HAP-1 (cell line): Measurements from ENCODE around the gene CUL4A.
A peak's percentile ranks its signal among the peaks of the same experiment; 100 is the strongest.

Experiments
- DNase-seq, 2 experiments: peaks; one replicate each; pipeline ENCODE4 v3.0.0-alpha.2; 2016 to 2020; ENCODE audit warnings: low spot score in 2 of 2
- H3K27me3 ChIP-seq: fragments of 250-450 bp; sonication (Bioruptor Pico); 2 replicates; pipeline ENCODE4 v1.5.1; 2020; ENCODE audit warnings: low read depth, mild to moderate bottlenecking, moderate library complexity
- H3K36me3 ChIP-seq: fragments of 250-450 bp; sonication (Bioruptor Pico); replicated peaks from 2 replicates; pipeline ENCODE4 v1.5.1; 2020; ENCODE audit warnings: mild to moderate bottlenecking
- H3K4me1 ChIP-seq: fragments of 250-450 bp; sonication (Bioruptor Pico); 2 replicates; pipeline ENCODE4 v1.5.1; 2020; ENCODE audit warnings: mild to moderate bottlenecking
- H3K4me3 ChIP-seq: fragments of 250-450 bp; sonication (Bioruptor Pico); 2 replicates; pipeline ENCODE4 v1.5.1; 2020; ENCODE audit warnings: mild to moderate bottlenecking, moderate library complexity
- H3K9me3 ChIP-seq: fragments of 250-450 bp; sonication (Bioruptor Pico); 2 replicates; pipeline ENCODE4 v1.5.1; 2020; ENCODE audit warnings: mild to moderate bottlenecking, moderate library complexity
- in situ Hi-C: fragments of 300-500 bp; cut with MboI; formaldehyde crosslinking; loops from 3 replicates; pipeline ENCODE4 v1.14.3; 2020; ENCODE audit warnings: low sequenced_read_pairs, inconsistent platforms, mixed read lengths

CUL4A gene

DNA sequence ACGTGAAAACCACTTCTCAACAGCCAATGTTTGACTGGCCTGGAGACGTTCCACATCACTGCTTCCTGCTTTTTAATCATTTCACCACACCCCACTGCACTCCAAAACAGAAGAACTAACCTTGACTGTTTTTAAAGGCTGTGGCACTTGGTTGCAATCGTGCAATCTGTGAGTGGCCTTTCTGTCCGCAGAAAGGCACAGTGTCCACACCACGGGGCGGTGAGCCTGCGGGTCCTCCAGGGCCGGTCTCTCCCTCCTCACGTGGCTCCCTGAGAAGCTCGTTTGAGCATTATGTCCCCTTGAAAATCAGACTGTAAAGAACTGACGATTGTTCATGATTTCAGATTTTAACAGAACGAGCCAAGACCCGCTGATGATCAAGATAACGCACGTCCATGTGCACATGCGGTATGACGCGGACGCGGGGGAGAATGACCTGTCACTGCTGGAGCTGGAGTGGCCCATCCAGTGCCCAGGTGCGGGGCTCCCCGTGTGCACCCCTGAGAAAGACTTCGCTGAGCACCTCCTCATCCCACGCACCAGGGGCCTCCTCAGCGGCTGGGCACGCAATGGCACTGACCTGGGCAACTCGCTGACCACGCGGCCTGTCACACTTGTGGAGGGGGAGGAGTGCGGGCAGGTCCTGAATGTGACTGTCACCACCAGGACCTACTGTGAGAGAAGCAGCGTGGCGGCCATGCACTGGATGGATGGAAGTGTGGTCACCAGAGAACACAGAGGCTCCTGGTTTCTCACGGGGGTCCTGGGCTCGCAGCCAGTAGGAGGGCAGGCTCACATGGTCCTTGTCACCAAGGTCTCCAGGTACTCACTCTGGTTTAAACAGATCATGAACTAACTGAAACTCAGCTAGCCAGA is 37.9 kb upstream of the CUL4A start:
- Histone ChIP-seq H3K9me3 (no peaks in the 10 kb centered on the region), H3K4me3 (no peak overlapping the region), H3K4me1 (no peaks in the 10 kb centered on the region), H3K36me3 (peaks cover 51% of the 10 kb centered on the region), H3K27me3 (no peaks in the 10 kb centered on the region)
- in situ Hi-C loops = no loop called here
- no peak for DNase-seq

DNA sequence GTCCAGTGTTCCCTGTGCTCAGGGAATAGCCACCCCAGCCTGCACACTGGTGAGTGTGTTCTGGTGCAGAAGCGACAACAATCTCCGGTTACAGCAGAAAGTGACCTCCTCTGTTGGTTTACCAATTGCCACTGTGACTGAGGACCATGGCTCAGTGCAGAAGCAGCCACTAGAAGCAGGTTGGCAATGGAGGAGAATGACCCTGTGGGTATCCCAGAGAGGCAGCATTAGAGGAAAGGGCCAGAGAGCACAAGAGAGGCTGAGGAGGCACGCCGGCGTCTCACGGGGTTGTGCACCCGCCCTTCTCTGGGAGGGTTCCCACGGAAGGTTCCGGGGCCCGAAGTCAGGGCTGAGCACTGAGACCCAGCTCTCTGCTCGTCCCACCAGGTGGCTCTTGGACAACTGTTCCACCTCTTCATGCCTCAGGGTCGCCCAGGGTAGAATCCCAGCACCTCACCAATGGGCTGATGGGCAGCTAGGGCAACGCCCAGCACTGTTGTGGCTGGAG is 36.9 kb upstream of the CUL4A start:
- H3K4me3 ChIP-seq = no peak overlapping the region
- in situ Hi-C loops = no loop called here
- no peak for DNase-seq
- H3K4me1 ChIP-seq = no peaks in the 10 kb centered on the region
- no peaks in the 10 kb centered on the region for H3K27me3 ChIP-seq
- peaks cover 59% of the 10 kb centered on the region for H3K36me3 ChIP-seq
- H3K9me3 ChIP-seq = no peaks in the 10 kb centered on the region

DNA sequence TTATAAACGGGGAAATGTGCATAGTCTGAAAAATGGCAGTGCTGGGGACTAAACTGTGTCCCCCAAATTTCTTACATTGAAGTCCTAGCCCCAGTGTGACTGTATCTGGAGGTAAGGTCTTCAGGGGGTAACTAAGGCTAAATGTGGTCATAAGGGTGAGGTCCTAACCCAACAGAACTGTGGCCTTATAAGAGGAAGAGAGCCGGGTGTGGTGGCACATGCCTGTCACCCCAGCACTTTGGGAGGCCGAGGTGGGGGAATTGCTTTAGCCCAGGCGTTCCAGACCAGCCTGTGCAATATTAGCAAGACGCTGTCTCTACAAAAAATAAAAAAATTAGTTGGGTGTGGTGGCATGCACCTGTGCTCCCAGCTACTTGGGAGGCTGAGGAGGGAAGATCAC is 33.1 kb upstream of the CUL4A start:
- no peak overlapping the region for H3K4me3 ChIP-seq
- no peaks in the 10 kb centered on the region for H3K4me1 ChIP-seq
- no peak for DNase-seq
- in situ Hi-C loops = no loop called here
- H3K27me3 ChIP-seq = no peaks in the 10 kb centered on the region
- peaks cover 84% of the 10 kb centered on the region for H3K36me3 ChIP-seq
- no peaks in the 10 kb centered on the region for H3K9me3 ChIP-seq

DNA sequence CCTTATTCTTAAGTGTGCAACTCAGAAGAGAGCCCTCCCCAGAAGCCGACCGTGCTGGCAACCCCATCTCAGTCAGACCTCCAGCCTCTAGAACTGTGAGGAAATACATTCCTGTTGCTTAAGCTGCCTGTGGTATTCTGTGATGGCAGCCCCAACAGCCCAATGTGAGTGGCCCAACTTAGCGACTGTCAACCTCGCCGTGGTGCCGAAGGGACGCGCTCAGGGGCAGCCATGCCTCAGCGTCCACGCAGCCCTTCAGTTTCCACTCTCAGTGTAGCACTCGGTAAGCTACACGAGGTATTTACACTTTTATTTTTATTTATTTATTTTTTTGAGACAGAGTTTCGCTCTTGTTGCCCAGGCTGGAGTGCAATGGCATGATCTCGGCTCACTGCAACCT is 32.6 kb upstream of the CUL4A start:
- no peaks in the 10 kb centered on the region for H3K4me1 ChIP-seq
- in situ Hi-C loops = no loop called here
- H3K4me3 ChIP-seq = no peak overlapping the region
- H3K9me3 ChIP-seq = no peaks in the 10 kb centered on the region
- no peaks in the 10 kb centered on the region for H3K27me3 ChIP-seq
- no peak for DNase-seq
- H3K36me3 ChIP-seq = peaks cover 81% of the 10 kb centered on the region

DNA sequence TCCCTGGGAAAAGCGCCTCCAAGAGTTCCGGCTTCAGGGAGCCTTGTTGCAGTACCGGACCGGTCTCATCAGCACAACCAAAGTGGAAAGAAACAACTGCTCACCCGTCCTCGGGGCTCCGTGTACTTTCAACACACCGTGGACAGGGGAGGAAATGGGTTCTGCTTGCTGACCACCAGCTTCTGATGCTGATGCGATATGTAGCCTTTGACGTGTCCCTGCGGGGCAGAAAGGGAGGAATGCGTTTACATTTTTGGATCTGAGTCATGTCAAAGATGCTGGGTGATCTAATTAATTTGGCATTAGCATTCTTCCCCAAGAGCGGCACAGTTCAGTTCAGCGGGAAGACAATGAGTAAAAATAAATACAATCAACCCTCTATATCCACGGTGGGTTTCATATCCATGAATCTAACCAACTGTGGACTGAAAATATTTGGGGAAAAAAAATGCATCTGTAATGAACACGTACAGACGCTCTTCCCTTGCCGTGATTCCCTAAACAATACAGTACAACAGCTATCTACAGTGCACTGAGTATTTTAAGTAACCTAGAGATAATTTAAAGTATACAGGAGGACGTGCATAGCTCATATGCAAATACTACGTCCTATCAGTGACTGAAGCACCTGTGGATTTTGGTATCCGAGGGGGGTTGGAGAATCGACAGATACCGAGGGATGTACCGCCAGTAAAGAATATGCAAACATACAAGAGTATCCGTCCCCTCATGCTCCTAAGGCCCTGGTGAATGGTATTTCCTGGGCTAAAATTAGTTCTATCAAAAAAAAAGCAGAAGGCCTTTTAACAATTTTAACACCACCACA is 31.1 kb upstream of the CUL4A start:
- peaks cover 80% of the 10 kb centered on the region for H3K36me3 ChIP-seq
- no peaks in the 10 kb centered on the region for H3K27me3 ChIP-seq
- in situ Hi-C loops = no loop called here
- H3K4me1 ChIP-seq = no peaks in the 10 kb centered on the region
- no peak for DNase-seq
- no peak overlapping the region for H3K4me3 ChIP-seq
- H3K9me3 ChIP-seq = no peaks in the 10 kb centered on the region

DNA sequence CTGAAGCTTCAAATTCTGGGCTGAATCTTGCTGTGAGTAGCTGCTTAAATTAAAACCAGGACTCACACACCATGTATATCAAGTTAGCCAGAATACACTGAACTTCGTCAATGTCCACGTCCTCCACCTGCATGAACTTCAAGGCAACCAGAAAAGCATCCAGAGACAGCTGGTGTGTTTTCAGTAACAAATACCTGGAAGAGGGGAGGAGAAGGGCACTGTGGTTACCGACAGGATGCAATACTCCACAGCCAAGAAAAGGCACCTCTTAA is 30.6 kb upstream of the CUL4A start:
- no peaks in the 10 kb centered on the region for H3K9me3 ChIP-seq
- in situ Hi-C loops = no loop called here
- peaks cover 81% of the 10 kb centered on the region for H3K36me3 ChIP-seq
- no peaks in the 10 kb centered on the region for H3K27me3 ChIP-seq
- no peak overlapping the region for H3K4me3 ChIP-seq
- no peak for DNase-seq
- no peaks in the 10 kb centered on the region for H3K4me1 ChIP-seq

DNA sequence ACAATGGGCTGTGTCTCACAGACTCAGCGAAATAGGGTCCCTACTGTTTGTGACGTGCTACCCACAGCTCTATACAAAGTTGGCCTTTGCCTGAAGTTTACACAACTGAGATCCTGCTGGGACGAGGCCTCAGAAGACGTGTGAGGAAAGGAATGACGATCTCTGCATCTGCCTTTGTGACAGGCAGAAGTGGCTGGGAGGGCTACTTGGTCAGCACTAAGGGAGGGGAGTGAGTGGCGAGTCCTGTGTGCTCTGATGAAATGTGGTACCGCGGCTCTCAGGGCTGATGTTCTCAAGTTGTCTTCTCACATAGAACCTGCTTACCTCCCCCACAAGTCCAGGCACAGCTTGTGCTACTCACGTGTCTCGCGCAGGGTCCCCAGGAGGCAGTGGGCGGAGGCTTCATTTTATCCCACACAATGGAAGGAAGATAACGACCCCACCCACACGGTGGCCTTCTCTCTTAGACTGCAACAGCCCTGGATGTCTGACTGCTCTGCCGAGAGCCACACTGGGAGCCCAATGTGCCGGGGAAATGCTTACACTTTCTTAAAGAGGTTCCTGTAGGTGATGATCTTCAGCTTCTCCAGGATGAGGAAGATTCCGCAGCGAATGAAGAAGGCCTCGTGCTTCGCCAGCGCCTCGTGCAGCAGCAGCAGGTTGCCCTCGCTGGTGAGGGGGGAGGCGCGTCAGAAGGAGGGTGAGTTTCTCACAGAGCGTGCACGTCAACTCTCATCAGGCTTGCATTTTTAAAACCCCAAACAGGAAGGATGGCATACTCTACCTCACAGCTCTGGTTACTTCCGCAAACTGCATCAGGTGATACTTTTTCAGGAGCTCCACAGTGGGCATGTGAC is 29.8 kb upstream of the CUL4A start:
- DNase-seq = no peak
- no peak overlapping the region for H3K4me3 ChIP-seq
- H3K9me3 ChIP-seq = no peaks in the 10 kb centered on the region
- no peaks in the 10 kb centered on the region for H3K27me3 ChIP-seq
- H3K4me1 ChIP-seq = no peaks in the 10 kb centered on the region
- H3K36me3 ChIP-seq = peaks cover 81% of the 10 kb centered on the region
- in situ Hi-C loops = no loop called here

DNA sequence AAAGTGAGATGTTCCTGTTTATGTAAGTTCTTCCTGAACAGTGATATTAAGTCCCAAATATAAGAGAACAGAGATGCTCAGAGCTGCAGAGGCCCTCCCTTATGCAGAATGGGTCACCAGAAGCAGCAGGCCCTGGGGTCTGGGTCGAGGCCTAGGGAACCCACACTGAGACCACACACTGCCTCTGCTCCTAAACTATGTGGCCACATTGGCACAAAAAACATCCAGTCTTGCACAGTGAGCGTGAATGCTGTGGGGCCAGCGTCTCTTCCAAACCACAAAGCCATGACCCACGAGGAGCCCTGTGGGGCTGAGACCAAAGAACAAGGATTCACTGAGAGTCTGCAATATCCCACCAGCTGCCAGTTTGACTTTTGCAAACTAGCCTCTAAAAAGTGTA is 27.4 kb upstream of the CUL4A start:
- H3K36me3 ChIP-seq = peaks cover 73% of the 10 kb centered on the region
- no peaks in the 10 kb centered on the region for H3K9me3 ChIP-seq

DNA sequence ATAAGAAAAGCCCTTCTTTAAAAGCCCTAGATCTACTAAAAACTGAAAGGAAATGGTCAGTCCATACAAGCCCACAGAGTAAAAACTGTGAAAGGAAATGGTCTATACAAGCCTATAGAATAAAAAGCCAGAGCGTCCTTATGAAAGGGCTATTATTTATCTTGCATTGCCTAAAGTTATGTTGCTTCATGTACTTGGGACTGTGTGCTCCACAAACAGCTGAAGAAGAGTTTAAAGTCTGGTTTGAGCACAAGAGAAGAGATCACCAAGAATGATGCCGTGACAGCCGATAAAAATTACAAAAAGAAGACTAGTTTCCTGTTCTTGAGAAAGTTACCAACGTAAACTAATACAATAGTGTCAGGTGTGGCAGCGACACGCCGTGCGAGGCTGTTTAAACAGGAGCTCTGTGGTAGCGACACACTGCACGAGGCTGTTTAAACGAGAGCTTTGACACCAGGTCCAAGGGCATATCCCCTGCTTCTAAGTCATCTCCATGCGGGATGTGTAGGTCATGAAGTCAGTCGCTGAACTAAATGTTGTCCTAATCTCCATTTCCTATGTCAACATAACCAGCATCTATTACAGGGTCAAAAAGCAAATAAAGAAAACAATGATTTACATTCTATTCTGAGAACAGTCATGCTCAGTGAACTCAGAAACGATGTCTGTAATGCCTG is 25.8 kb upstream of the CUL4A start:
- DNase-seq = no peak
- in situ Hi-C loops = no loop called here
- Histone ChIP-seq H3K36me3 (peaks cover 72% of the 10 kb centered on the region), H3K9me3 (no peaks in the 10 kb centered on the region), H3K4me1 (no peaks in the 10 kb centered on the region), H3K4me3 (no peak overlapping the region), H3K27me3 (no peaks in the 10 kb centered on the region)

More for the DNA sequence above, 27.4 kb upstream of the CUL4A start:
- in situ Hi-C loops = no loop called here
- Histone ChIP-seq H3K27me3 (no peaks in the 10 kb centered on the region), H3K4me3 (no peak overlapping the region), H3K4me1 (no peaks in the 10 kb centered on the region)
- DNase-seq = no peak

DNA sequence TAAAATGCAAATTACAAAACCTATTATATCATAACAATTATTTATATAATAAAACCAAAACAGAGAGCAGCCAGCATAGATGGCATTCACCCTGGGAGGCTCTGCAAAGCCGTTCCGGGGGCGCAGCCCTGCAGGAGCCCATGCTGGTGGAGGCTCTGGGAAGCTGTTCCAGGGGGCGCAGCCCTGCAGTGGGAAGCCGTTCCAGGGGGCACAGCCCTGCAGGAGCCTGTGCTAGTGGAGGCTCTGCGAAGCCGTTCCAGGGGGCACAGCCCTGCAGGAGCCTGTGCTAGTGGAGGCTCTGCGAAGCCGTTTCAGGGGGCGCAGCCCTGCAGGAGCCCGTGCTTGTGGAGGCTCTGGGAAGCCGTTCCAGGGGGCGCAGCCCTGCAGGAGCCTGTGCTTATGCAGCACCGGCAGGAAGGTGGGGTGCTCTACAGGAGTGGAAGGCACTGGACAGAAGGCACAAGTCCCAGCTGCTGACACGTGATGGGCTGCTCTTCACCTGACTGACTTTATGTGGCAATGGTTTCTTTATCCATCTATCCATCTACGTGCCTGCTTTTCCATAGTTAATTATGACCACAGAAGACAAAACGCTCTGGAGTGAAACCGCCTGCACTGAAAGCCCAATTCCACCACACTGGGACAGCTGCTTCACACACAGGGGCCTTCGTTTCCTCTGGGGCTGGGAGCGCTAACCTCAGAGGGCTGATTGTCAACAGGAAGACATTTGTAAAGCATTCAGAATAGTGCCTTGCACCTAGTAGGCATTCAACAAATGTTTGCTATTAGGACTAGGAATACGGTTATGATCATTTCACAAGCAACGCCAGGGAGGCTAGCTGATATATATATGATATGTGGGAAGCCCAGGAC is 24.6 kb upstream of the CUL4A start:
- H3K4me3 ChIP-seq = no peak overlapping the region
- DNase-seq = no peak
- in situ Hi-C loops = no loop called here
- H3K36me3 ChIP-seq = peaks cover 64% of the 10 kb centered on the region
- no peaks in the 10 kb centered on the region for H3K9me3 ChIP-seq
- no peaks in the 10 kb centered on the region for H3K27me3 ChIP-seq
- no peaks in the 10 kb centered on the region for H3K4me1 ChIP-seq

DNA sequence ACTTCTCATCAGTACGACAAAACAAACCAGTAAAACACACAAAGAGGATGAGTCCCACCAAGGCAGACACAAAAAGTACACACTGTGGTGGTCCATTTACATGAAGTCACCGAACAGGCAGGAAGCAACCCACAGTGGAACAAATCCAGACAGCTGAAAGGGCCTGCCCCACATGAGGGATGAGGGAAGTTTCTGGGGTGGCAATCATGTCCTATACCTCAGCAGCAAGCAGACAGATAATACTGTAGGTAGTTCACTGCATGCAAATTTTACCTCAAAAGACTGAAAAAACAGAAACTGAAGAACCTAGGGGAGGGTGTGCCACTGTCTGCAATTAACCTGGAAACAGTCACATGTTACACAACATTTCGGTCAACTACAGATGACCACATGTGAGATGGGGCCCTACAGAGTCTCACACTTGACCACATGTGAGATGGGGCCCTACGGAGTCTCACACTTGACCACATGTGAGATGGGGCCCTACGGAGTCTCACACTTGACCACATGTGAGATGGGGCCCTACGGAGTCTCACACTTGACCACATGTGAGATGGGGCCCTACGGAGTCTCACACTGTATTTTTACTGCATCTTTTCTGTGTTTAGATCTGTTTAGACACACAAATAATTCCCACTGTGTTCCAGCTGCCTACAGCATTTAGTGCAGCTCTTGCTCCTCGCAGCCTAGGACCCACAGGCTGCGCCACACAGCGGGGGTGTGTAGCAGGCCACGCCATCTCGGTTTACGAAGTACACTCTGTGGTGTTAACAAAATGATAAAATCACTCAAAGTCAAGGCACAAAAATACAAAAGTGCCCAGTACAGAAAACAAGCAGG is 23.1 kb upstream of the CUL4A start:
- H3K4me3 ChIP-seq = no peak overlapping the region
- H3K4me1 ChIP-seq = no peaks in the 10 kb centered on the region
- in situ Hi-C loops = no loop called here
- H3K27me3 ChIP-seq = no peaks in the 10 kb centered on the region
- H3K9me3 ChIP-seq = no peaks in the 10 kb centered on the region
- peaks cover 56% of the 10 kb centered on the region for H3K36me3 ChIP-seq
- DNase-seq = no peak

DNA sequence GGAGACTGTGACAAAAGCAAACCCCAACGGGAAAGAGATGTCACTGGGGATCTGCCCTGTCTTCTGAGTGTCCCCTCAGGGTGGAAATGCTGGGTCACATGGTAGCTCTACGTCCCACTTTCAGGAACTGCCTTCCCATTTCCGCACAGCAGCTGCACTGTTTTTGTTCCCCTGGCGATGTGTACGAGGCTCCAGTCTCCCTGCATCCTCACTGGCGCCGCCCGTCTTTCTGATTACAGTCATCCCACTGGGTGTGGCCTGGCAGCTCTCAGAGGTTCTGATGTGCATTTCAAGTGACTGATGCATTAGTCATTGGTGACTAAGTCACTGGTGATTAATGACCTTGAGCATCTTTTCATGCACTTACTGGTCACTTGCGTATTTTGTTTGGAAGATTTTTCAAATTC is 22.1 kb upstream of the CUL4A start:
- in situ Hi-C loops = no loop called here
- no peaks in the 10 kb centered on the region for H3K9me3 ChIP-seq
- no peaks in the 10 kb centered on the region for H3K27me3 ChIP-seq
- peaks cover 49% of the 10 kb centered on the region for H3K36me3 ChIP-seq
- H3K4me1 ChIP-seq = no peaks in the 10 kb centered on the region
- DNase-seq = peak; percentile 8 to 60
- H3K4me3 ChIP-seq = no peak overlapping the region
